Left lobe of liver (tissue), 2 donors: ENCODE results near the gene LEFTY1. TPM values are rescaled to one million over a fixed set of nuclear protein-coding genes. Genes with fewer than 3 reads are reported as not detected.

Experiments
- ATAC-seq: fragments of 200-7000 bp; cut with Tn5 transposase; one replicate; pipeline ENCODE4 v1.9.1; 2020; ENCODE audit warnings: mild to moderate bottlenecking, moderate library complexity
- DNase-seq: peaks from one replicate; pipeline ENCODE4 v3.0.0-alpha.2; 2020; ENCODE audit warnings: low spot score
- total RNA-seq: library from RNA; stranded (reverse); gene quantifications from one replicate; pipeline ENCODE4 v1.2.1, GENCODE V29; 2021
- donor health status: DM: no; HTN: no; CAD: no; lungs with moderate emphysema.
- donor health status: DM: no; HTN: yes; CAD: no.

The LEFTY1 gene
- total RNA-seq, 1 donor from 2014 or later: 1.3 TPM

GRCh38 chr1:225917101-225917500 is 28.2 kb upstream of the LEFTY1 start:
- DNase-seq: no peak
- no peak for ATAC-seq

DNA sequence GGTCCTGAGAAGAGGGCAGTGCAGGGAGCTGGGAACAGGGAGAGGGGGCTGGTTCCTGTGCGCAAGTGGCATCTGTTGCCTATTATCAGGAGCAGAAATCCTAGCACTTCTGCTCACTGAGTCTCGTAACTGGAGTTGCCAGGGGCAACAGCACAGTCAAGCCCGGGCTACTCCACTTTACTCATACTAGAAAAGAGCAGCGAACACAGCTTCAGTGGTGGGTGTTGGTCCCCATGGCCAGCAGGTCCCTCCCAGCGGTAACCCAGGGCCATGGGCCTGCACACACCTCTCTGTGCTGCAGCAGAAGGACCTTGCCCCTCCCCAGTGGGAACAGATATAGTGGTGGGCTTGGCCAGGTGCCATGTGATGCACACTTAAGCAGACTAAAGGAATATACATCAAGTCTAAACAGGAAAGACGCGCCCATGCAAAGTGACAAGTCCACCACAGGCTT is 26.6 kb upstream of the LEFTY1 start:
- ATAC-seq (no peak), DNase-seq (no peak)

GRCh38 chr1:225914947-225915346 is 26.0 kb upstream of the LEFTY1 start:
- ATAC-seq: no peak
- DNase-seq: no peak

GRCh38 chr1:225914391-225914790 is 25.4 kb upstream of the LEFTY1 start:
- no peak for DNase-seq
- no peak for ATAC-seq

DNA sequence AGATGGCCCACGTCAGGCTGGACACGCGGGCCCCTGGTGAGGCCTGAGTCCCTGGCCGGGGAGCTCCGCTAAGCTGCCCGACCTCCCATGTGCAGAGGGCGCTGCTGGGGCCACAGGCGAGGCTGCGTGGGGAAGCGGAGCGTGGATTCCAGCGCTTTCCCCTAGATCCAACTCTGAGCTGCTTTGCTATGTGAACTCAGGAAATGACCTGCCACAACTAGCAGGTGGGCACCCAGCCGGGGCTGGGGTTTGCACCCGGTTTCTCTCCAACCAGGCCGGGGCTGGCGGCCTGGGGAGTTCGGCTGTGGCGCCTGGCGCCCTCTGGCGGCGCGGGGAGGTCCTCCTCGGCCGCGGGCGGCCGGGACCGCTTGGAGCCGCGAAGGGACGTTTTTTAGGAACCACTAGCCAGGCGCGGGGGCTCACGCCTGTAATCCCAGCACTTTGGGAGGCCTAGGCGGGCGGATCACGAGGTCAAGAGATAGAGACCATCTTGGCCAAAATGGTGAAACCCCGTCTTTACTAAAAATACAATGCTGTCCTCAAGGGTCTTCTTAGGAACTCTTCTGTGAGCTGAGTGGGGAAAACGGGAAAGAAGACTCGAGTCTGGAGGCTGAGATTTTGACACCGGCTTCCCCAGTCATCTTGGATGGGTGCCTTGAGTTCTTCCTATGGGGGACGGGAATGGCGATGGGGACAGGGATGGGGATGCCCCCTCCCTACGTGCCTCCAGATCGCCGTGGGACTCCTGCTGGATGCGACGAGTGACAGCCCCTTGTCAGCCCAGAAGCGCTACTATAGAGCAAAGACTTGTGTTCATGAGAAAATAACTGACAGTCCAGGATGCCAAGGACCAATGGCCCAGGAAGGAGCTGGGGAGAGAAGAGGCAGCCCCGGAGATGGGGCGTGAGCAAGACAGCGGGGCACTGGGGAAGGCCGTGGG is 22.5 kb upstream of the LEFTY1 start:
- peak; percentile 72 for DNase-seq
- ATAC-seq: peak; percentile 93

- DNase-seq (no peak), ATAC-seq (no peak)
Observed at GRCh38 chr1:225909477-225909876, 20.5 kb upstream of the LEFTY1 start.

- DNase-seq (no peak), ATAC-seq (no peak)
Observed at GRCh38 chr1:225908773-225909172, 19.8 kb upstream of the LEFTY1 start.

DNA sequence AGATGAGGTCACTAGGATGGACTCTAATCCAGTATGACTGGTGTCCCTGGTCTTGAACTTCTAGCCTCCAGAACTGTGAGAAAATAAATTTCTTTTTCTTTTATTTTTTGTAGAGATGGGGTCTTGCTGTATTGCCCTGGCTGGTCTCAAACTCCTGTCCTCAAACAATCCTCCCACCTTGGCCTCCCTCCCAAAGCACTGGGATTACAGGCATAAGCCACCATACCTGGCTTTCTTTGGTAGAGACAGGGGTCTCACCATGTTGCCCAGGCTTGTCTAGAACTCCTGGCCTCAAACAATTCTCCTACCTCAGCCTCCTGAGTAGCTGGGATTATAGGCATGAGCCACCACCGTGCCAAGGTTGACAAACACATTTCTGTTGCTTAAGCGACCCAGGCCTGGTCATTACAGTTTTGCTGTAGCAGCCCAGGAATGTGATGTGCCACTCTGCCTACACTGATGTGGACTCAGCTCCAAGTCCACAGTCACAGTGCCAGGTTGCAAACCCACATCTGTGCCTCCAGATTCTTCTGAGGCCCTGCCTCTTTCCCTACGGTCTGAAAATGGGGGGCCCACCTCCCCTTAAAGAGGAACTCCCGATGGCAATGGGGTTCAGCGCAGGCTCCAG is 19.2 kb upstream of the LEFTY1 start:
- ATAC-seq: peak; percentile 67
- DNase-seq: no peak

GRCh38 chr1:225907341-225907740 is 18.4 kb upstream of the LEFTY1 start:
- no peak for DNase-seq
- no peak for ATAC-seq

DNA sequence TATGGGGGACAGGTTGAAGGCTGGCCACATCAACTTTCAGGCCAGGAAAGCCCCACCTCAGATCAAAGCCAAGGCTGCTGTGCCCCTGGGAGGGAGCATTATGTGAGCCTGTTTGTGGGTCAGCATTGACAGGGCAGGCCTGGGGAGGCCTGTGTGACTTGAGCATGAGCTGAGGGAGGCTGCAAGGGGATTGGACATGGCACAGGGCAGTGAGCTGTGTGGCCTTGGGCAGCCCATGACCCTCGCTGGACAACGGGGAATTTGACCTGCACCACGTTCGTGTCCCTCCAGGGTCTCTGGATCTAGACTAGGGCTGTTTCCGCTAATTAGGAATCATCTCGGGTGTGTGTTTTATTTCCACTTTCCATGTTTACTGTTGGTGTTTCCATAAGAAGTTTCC is 17.5 kb upstream of the LEFTY1 start:
- ATAC-seq (no peak), DNase-seq (no peak)

GRCh38 chr1:225903623-225904022 is 14.7 kb upstream of the LEFTY1 start:
- no peak for ATAC-seq
- no peak for DNase-seq

GRCh38 chr1:225899044-225899925 is 10.3 kb upstream of the LEFTY1 start:
- ATAC-seq (no peak), DNase-seq (no peak)

DNA sequence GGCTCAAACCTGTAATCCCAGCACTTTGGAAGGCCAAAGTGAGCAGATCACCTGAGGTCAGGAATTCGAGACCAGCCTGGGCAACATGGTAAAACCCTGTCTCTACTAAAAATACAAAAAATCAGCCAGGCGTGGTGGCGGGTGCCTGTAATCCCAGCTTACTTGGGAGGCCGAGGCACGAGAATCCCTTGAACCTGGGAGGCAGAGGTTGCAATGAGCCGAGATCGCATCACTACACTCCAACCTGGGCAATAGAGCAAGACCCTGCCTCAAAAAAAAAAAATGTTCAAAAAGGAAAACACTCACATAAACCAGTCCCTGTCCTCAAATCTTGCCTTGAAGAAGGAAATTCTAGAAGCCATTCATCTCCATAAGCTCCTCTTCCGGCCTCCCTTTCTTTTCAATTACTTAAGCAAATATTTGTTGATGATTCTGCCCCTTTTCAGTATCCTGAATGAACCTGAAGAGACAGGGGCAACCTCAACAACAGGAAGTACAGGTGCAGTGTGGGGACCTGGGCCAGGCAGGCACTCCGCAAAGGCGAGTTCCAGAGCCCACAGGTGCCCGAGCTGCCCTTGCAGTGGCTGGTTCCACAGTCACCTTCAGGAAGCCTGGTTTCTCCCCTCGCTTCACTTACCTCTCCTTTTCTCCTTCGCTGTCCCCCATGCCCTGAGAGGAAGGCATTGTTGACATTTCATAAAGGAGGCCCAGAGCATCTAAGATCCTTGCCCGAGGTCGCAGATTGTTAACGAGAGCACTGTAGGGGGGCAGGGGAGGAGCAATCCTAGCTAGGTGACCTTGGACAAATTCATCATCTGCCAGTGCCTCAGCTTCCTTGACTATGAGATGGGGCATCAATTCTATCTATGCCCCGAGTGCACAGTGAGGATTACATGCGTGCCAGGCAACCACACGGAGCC is 8.9 kb upstream of the LEFTY1 start:
- ATAC-seq (no peak), DNase-seq (no peak)

- ATAC-seq: peak; percentile 96
Observed at GRCh38 chr1:225896937-225897549, 8.1 kb upstream of the LEFTY1 start.

DNA sequence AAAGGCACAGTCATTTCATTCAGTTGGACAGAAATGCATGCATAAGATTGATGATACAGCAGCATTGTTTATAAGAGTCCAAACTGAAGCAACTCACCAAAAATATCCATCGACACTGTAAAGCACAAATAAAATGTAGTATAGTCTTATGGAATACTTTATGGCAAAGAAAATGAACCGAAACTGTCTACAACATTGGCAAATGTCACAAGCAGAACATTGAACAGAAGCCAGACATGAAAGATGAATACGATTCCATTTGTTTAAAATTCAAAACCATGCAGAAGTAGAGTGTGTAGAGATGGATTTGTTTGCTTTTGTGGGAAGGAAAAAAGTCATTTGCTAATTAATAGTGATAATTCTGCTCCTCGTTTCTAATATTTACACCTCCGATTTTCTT is 7.5 kb upstream of the LEFTY1 start:
- ATAC-seq: no peak
- DNase-seq: no peak

More at GRCh38 chr1:225896937-225897549, 8.1 kb upstream of the LEFTY1 start:
- DNase-seq: peak; percentile 89

DNA sequence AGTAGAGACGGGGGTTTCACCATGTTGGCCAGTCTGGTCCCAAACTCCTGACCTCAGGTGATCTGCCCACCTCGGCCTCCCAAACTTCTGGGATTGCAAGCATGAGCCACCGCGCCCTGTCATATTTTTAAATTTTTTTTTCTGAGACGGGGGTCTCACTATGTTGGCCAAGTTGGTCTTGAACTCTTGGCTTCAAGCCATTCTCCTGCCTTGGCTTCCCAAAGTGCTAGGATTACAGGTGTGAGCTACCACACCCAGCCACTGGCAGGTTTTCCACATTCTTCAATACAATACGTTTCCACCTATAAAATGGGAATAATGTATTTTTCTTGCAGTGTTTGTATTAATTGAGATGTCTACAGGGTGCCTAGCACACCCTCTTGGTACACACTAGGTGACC is 3.4 kb upstream of the LEFTY1 start:
- DNase-seq: no peak
- no peak for ATAC-seq

DNA sequence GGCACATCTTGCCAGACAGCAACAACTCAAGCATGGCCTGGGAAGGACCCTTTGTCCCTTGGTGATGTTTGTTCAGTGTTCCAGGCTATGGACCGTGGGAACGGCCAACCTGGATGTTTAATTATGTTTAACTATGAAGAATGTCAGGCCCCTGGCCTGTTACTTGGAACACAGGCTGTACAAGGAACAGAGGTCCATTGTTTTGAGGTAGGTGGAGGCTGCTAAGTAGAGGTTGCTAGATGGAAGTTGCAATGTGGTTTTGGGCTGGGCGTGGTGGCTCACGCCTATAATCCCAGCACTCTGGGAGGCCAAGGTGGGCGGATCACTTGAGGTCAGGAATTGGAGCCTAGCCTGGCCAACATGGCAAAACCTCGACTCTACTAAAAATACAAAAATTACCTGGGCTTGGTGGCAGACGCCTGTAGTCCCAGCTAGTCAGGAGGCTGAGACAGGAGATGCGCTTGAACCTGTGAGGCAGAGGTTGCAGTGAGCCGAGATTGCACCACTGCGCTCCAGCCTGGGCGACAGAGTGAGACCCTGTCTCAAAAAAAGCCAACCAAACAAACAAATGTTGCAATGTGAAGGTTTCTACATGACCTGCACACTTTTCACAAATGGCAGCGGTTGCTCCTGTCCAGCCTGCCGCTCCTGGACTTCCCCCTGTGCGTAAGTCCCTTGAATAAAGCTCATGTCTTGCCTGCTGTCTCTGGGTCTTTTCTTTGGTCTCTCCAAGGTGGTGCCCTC is 2.5 kb upstream of the LEFTY1 start:
- DNase-seq (peak; percentile 70), ATAC-seq (peak; percentile 32)

DNA sequence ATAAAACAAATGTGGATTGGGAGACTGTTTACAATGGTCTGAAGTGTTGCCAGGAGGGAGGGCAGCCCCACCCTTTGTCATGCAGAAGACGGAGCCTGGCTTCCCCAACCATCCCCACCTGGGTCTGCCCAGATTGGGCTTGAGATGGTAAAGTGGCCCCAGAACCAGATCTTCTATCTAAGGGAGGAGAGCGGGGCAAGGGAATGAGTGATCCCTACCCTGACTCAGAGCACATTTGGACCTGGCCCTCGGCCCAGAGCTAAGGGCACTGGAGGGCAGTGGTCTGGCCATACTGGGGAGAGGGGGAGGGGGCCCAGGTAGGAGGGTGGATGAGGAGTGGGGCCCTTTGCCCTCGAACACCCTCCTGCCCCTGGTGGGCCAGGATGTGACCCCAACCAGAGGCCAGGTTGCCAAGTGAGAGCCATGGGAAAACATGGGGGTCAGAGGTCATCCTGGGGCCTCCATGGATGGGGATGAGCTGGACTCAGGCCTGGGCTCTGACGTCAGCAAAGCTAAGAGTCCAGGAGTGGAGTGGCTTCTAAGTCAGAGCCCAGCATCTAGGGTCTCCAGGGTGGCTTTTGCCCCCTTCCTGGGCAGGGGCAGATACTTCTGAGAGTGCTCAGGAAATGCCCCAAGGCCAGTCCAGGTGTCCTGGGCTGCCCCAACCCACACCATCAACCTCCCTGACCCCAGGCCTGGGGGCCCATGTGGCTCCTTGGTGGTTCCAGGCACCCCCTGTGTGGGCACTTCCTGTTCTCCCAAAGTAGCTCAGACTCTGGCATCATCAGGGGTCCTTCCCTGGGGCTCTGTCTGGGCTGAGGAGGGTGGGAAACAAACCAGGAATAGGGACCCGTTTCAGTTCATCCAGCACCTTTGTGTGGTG is 1.6 kb upstream of the LEFTY1 start:
- DNase-seq: peak; percentile 92
- peak; percentile 74 for ATAC-seq
